ENCODE measurements around the gene ARHGAP15.

DNA sequence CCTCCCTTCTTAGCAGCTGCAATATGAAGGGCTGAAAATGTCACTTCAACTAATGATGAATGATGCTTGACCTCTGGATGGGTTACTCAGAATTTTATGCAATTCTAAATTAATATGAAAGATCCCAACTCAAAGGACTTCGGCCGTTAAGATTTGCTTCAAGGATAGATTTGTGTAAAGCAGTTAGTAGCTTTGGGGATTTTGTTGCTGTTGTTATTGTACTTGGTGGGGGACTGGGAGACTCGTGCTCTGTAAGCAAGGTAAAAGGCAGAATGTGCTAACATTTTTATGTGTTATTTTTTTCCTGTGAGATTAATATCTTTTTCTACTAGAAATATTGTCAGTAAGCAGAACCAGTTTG is 478.8 kb downstream of the ARHGAP15 start:
- TF ChIP-seq, protein P1, sequence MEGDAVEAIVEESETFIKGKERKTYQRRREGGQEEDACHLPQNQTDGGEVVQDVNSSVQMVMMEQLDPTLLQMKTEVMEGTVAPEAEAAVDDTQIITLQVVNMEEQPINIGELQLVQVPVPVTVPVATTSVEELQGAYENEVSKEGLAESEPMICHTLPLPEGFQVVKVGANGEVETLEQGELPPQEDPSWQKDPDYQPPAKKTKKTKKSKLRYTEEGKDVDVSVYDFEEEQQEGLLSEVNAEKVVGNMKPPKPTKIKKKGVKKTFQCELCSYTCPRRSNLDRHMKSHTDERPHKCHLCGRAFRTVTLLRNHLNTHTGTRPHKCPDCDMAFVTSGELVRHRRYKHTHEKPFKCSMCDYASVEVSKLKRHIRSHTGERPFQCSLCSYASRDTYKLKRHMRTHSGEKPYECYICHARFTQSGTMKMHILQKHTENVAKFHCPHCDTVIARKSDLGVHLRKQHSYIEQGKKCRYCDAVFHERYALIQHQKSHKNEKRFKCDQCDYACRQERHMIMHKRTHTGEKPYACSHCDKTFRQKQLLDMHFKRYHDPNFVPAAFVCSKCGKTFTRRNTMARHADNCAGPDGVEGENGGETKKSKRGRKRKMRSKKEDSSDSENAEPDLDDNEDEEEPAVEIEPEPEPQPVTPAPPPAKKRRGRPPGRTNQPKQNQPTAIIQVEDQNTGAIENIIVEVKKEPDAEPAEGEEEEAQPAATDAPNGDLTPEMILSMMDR (IDR thresholded peaks at IDR 0.05) = no peak
- no peak for TF ChIP-seq POLR2A (IDR thresholded peaks at IDR 0.05)
- TF ChIP-seq POLR2AphosphoS5 (IDR thresholded peaks at IDR 0.05) = no peak

Measured in gastroesophageal sphincter (tissue), 3 donors.